Measurements from ENCODE around the gene CRPPA. TPM values are rescaled to one million over a fixed set of nuclear protein-coding genes. Genes with fewer than 3 reads are reported as not detected.
"Not testable (repeated sequence)": the region's sequence is repeated elsewhere in the genome, so short reads cannot be mapped to it uniquely, and the experiment has no call there.

CRPPA gene
- polyA plus RNA-seq, 3 donors = 4.4 to 5.2 (median 4.4) TPM

DNA sequence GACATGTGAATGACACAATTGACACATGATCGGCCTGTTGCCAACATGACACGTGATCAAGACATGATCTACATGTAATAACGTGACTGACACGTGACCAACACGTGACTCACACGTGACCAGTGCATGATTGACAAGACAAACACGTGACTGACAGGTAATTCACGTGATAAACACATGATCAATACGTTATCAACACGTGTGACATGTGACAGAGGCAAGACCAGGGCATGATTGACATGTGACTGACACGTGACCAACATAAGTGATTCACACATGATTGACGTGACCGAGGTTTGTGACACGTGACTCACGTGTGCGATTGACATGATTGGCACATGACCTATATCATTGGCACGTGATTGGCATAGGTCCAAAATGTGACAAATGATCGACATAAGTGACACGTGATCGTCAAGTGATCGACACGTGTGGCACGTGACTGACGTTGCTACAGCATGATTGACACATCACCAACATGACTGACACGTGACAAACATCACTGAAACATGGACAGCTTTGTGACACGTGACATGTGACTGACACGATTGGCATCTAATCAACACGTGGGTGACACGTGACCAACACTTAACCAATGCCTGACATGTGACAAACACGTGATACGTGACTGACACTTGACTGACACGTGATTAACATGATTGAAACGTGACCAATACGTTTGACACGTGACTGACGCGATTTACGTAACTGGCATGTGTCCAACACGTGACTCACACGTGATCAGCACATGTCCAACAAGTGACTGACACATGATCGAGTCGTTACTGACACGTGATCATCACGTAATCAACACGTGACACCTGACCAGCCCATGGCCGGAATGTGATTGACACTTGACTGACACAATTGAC lies 23.0 kb downstream of the CRPPA start:
- DNase-seq (ENCODE audit: low read depth in 3 of 3, low spot score in 2 of 3) = no peak

DNA sequence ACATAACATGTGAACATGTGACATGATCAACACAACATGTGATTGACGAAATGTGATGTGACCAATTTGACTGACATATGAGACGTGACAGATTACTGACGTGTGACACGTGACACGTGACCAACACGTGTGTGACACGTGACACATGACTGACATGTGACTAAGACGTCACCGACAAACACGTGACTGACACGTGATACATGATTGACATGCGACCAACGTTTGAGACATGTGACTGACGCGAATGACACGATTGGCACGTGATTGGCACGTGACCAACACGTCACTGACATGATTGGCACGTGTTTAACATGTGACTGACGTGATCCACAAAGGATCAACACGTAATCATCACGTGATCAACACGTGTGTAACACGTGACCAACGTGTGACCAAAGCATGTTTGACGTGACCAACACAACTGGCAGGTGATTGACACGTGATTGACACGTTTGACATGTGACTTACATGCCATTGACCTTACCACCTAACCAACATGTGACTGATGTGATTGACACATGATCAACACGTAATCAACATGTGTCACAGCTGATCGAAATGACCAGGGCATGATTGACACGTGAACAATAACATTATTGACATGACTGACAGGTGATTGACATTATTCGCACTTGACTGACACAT lies 23.7 kb downstream of the CRPPA start:
- DNase-seq (ENCODE audit: low read depth in 3 of 3, low spot score in 2 of 3) = no peak

GRCh38 chr7:16396766-16397500 lies 24.4 kb downstream of the CRPPA start:
- no peak for DNase-seq (ENCODE audit: low read depth in 3 of 3, low spot score in 2 of 3)

DNA sequence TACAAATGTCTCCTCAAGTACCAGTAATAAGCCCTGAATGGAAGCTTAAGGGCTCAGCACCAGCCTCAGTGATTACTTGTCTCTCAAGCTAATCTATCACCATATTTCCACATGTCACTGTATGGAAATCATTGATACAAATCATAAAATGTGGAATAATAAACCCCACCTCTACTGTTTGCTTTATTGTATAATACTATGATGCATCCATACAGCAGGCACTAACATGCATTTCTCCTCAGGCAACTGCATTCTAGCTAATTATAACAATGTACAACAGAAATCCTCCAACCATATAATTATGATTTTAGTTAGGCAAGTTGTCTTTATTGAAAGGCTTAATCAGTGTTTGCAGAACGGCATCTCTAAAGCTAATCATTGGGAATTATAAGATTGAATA lies 26.2 kb downstream of the CRPPA start:
- no peak for DNase-seq (ENCODE audit: low read depth in 3 of 3, low spot score in 2 of 3)

DNA sequence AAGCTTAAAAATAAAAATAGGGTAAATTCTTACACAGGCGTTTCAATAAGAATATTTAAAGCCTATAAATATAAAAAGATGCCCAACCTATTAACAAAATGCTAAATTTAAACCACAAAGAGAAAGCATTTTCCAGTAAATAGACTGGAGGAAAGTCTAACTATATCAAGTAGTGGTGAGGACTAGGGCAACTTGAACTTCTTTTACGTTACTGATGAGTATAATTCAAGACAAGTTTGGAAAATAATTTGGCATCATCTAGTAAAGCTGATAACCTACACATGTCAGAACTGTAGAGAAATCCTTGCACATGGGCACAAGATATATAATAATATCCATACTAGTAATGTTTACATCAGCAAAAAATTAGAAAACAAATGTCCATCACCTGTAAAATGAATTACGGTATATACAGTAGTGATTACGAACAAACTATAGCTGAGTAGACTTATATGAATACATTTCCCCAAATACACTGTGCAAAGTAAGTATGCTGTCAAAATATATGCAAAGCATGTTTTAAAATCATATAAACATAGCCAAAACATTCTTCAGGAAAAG lies 27.4 kb downstream of the CRPPA start:
- no peak for DNase-seq (ENCODE audit: low read depth in 3 of 3, low spot score in 2 of 3)

DNA sequence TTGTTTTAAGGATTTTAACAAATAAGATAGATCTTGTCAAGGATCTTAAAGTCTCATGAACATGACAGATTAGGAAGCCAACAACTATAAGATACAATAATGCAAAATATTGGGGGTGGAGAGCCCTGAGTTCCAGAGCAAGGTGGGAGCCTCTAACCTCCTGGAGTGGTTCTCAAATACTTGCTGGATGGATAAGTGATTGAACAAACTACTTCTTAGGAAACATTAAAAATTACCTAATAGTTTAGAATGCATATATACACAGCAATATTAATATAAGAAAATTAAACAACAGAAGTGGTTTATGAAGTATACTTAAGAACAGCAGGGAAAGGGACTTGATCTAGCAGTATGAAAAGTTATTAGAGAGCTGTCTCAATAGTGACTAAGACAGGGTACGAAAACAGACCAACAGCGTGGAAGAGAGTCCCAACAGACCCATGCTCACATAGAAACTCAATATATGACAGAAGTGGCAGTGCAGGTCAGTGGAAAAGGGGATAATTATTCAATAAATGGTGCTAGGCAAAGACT lies 28.3 kb downstream of the CRPPA start:
- DNase-seq (ENCODE audit: low read depth in 3 of 3, low spot score in 2 of 3) = no peak

GRCh38 chr7:16383786-16384185 lies 37.6 kb downstream of the CRPPA start:
- DNase-seq (ENCODE audit: low read depth in 3 of 3, low spot score in 2 of 3) = not testable (repeated sequence)

GRCh38 chr7:16383103-16383502 lies 38.2 kb downstream of the CRPPA start:
- not testable (repeated sequence) for DNase-seq (ENCODE audit: low read depth in 3 of 3, low spot score in 2 of 3)

Other genes with a start within 250 kb of the CRPPA start
- 10 to 100 TPM; 52.8 to 60.6 (median 58.6) TPM for gene SOSTDC1, start 44.2 kb upstream of the CRPPA start, polyA plus RNA-seq (ENCODE audit: insufficient read length in 3 of 3)
- gene LRRC72, start 105.3 kb upstream of the CRPPA start, polyA plus RNA-seq (ENCODE audit: insufficient read length in 3 of 3) = not detected
- gene ANKMY2, start 224.2 kb upstream of the CRPPA start, polyA plus RNA-seq (ENCODE audit: insufficient read length in 3 of 3) = 10 to 100 TPM; 33.3 to 36.2 (median 36.0) TPM
- 10 to 100 TPM; 79.1 to 82.1 (median 79.3) TPM for gene BZW2, start 224.6 kb upstream of the CRPPA start, polyA plus RNA-seq (ENCODE audit: insufficient read length in 3 of 3)